ENCODE results near the gene PODXL2.
A peak's percentile ranks its signal among the peaks of the same experiment; 100 is the strongest.

- TF ChIP-seq POLR2A (IDR thresholded peaks at IDR 0.05; ENCODE audit: low read depth, low read length) (no peak), POLR2AphosphoS5 (IDR thresholded peaks at IDR 0.05; ENCODE audit: low read depth, low read length) (peak; percentile 25; the same call in 1 of the 2 replicates), TAF1 (IDR thresholded peaks at IDR 0.05; ENCODE audit: low read depth, low read length) (no peak), PAX5 (IDR thresholded peaks at IDR 0.05; ENCODE audit: insufficient read depth, low read length, severe bottlenecking) (no peak), SPI1 (IDR thresholded peaks at IDR 0.05; ENCODE audit: low read depth, low read length) (no peak)
These were observed 22.7 kb upstream of the PODXL2 start for GRCh38 chr3:127606086-127606805.
